GM13976 (cell line): Measurements from ENCODE around the gene APOB.

Experiments
- DNase-seq: peaks from one replicate; pipeline ENCODE4 v3.0.0; 2012; ENCODE audit warnings: low spot score
- CTCF ChIP-seq: IDR thresholded peaks from 2 replicates; pipeline ENCODE4 v1.5.1; 2012; ENCODE audit warnings: borderline replicate concordance, mild to moderate bottlenecking; ENCODE audit not compliant: insufficient read depth; ENCODE audit errors: extremely low read depth, missing control alignments, control extremely low read depth
- in situ Hi-C: fragments of 300-500 bp; cut with MboI; formaldehyde crosslinking; loops from one replicate; pipeline ENCODE4 v1.12.0; 2022; ENCODE audit warnings: low sequenced_read_pairs, mixed read lengths, inconsistent platforms; ENCODE audit not compliant: unreplicated experiment

Gene APOB

GRCh38 chr2:21013043-21013816 is 30.6 kb downstream of the APOB start:
- in situ Hi-C loops, result no loop called here
- DNase-seq, result no peak
- no peak for TF ChIP-seq CTCF

GRCh38 chr2:21012557-21012937 is 31.3 kb downstream of the APOB start:
- no peak for DNase-seq
- no peak for TF ChIP-seq CTCF
- in situ Hi-C loops, result no loop called here

- no peak for DNase-seq
- no peak for TF ChIP-seq CTCF
- in situ Hi-C loops, result no loop called here
Measured at GRCh38 chr2:21011876-21012556, 31.9 kb downstream of the APOB start.

GRCh38 chr2:21011453-21011852 is 32.4 kb downstream of the APOB start:
- no peak for TF ChIP-seq CTCF
- DNase-seq, result no peak
- in situ Hi-C loops, result no loop called here

GRCh38 chr2:21010813-21011439 is 32.9 kb downstream of the APOB start:
- TF ChIP-seq CTCF, result no peak
- in situ Hi-C loops, result no loop called here

GRCh38 chr2:21009662-21010225 is 34.1 kb downstream of the APOB start:
- no peak for DNase-seq
- in situ Hi-C loops, result no loop called here
- TF ChIP-seq CTCF, result no peak

More at GRCh38 chr2:21010813-21011439, 32.9 kb downstream of the APOB start:
- DNase-seq, result no peak
